Mammary epithelial cell (primary cell): ENCODE data around the gene PNKD.

Experiments used
- EZH2 ChIP-seq: IDR thresholded peaks from 2 replicates; pipeline ENCODE4 v1.6.1; 2012; ENCODE audit warnings: low read length, inconsistent platforms, borderline replicate concordance
- TF ChIP-seq, protein P1 (sequence below), 2 donors: IDR thresholded peaks in 1 of 2; conservative IDR thresholded peaks in 1 of 2; 2 replicates each; pipeline ENCODE4 v1.5.1; 2011 to 2012; ENCODE audit warnings: inconsistent platforms in 2 of 2, low read length in 2 of 2, mild to moderate bottlenecking in 2 of 2, control low read depth in 1 of 2, low read depth in 1 of 2; ENCODE audit not compliant: insufficient read depth in 1 of 2; ENCODE audit errors: extremely low read depth in 1 of 2

DNA sequence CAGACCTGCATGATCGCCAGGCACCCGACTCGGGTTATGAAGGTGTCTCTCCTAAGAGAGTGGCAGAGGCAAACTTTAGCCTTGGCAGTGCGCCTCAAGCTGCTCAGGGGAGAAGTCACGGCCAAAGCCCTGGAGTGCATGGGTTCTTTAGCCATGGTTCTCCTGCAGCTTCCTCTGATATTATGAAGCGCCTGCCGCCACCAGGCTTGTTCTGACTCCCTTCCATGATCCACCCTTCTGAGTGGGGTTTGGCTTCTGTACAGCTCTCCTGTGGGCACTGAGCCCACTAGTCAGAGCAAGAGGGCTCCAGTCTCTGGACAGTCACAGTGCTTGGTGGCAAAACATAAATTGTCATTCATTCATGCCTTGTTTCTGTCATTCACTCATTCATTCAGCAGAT lies 47.9 kb downstream of the PNKD start:
- TF ChIP-seq, protein P1, sequence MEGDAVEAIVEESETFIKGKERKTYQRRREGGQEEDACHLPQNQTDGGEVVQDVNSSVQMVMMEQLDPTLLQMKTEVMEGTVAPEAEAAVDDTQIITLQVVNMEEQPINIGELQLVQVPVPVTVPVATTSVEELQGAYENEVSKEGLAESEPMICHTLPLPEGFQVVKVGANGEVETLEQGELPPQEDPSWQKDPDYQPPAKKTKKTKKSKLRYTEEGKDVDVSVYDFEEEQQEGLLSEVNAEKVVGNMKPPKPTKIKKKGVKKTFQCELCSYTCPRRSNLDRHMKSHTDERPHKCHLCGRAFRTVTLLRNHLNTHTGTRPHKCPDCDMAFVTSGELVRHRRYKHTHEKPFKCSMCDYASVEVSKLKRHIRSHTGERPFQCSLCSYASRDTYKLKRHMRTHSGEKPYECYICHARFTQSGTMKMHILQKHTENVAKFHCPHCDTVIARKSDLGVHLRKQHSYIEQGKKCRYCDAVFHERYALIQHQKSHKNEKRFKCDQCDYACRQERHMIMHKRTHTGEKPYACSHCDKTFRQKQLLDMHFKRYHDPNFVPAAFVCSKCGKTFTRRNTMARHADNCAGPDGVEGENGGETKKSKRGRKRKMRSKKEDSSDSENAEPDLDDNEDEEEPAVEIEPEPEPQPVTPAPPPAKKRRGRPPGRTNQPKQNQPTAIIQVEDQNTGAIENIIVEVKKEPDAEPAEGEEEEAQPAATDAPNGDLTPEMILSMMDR (conservative IDR thresholded peaks at IDR 0.05 in 1 of 2, IDR thresholded peaks at IDR 0.05 in 1 of 2; ENCODE audit: extremely low read depth in 1 of 2, insufficient read depth in 1 of 2, low read depth in 1 of 2, low read length in 2 of 2): no peak
- TF ChIP-seq EZH2: no peak
